HL-60/S4 treated with phorbol 12-myristate 13-acetate at 8.2 ng/mL for 4 days and 3 days (cell line): ENCODE data around the gene GOLGA5.
"Not testable (repeated sequence)": the region's sequence is repeated elsewhere in the genome, so short reads cannot be mapped to it uniquely, and the experiment has no call there.

Experiments used
- in situ Hi-C: fragments of 300-500 bp; cut with MboI; formaldehyde crosslinking; loops from 2 replicates; pipeline ENCODE4 v1.15.0; 2022; ENCODE audit warnings: low sequenced_read_pairs

GOLGA5 gene

DNA sequence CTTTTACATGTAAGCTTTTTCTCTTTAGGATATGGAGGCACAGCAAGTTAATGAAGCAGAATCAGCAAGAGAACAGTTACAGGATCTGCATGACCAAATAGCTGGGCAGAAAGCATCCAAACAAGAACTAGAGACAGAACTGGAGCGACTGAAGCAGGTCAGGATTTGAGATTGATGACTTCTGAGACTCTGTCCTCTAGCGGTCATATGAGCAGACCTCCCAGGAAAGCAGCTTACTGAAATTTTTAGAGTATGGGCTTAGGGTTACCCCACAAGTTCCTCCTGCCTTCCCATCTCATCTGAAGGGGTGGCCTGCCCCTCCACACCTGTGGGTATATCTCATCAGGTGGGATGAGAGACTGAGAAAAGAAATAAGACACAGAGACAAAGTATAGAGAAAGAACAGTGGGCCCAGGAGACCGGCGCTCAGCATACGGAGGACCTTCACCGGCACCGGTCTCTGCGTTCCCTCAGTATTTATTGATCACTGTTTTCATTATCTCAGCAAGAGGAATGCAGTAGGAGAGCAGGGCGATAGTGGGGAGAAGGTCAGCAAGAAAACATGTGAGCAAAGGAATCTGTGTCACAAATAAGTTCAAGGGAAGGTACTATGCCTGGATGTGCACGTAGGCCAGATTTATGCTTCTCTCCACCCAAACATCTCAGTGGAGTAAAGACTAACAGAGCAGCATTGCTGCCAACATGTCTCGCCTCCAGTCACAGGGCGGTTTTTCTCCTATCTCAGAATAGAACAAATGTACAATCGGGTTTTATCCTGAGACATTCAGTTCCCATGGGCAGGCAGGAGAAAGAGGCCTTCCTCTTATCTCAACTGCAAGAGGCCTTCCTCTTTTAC, 25.8 kb downstream of the GOLGA5 start:
- in situ Hi-C loops = not testable (repeated sequence)

DNA sequence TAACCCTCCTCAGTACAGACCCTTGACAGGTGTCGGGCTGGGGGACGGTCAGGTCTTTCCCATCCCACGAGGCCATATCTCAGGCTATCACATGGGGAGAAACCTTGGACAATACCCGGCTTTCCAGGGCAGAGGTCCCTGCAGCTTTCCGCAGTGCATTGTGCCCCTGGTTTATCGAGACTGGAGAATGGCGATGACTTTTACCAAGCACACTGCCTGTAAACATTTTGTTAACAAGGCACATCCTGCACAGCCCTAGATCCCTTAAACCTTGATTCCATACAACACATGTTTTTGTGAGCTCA, 26.4 kb downstream of the GOLGA5 start:
- in situ Hi-C loops = not testable (repeated sequence)

DNA sequence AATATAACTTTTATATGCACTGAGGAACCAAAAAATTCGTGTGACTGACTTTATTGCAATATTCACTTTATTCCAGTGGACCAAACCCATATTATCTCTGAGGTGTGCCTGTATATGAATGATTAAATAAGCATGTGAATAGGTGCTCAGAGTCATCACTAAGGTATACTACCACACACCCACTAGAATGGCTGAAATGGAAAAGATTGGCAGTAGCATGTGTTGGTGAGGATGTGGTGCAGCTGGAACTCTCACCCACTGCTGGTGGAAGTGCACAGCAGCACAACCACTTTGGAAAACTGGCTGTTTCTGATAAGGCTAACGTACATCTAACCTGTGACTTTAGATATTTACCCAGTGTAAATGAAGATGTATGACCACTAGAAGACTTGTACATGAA, 36.8 kb downstream of the GOLGA5 start:
- in situ Hi-C loops = no loop called here

DNA sequence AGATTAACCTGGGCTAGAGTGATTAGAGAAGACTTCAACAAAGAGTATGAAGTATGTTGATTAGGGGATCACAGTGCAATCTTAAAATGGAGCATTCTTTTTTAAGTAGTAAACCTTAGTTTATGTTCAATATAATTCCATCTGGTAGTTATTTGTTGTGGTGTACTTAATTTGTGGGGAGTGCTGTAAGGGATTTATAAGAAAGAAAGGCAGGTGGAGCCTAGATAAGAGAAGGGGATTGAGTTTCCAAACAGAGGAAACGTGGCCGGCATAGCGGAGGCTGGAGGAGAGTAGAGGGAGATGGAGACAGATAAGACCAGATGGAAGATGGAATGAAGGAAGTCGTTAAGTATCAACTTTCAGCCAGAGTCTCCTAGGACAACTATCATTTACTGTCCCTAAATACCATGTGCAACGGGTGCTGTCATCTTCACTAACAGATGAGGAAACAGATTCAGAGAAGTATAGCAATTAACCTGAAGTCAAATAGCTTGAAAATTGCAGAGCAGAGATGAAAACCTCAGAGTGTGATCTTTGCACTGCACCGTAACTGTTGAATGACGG, 38.1 kb downstream of the GOLGA5 start:
- in situ Hi-C loops = no loop called here

DNA sequence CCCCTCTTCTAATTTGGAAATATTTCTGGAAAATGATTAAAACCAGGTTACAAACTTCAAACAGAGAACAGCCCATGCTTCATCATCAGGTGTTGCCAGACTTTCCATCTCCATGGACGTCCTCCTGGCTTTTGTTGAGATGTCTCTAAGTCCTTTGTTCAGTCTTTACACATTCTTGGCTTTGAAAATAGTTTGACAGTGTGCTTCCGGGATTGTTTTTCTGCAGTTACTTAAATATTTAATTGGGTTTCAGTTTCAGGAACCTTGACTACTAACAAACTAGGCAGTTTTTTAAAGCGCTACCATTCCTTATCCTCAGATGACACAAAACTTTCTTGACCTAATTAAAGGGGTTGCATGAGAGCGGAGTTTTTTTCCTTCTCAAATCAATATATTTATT, 47.8 kb downstream of the GOLGA5 start:
- in situ Hi-C loops = no loop called here

DNA sequence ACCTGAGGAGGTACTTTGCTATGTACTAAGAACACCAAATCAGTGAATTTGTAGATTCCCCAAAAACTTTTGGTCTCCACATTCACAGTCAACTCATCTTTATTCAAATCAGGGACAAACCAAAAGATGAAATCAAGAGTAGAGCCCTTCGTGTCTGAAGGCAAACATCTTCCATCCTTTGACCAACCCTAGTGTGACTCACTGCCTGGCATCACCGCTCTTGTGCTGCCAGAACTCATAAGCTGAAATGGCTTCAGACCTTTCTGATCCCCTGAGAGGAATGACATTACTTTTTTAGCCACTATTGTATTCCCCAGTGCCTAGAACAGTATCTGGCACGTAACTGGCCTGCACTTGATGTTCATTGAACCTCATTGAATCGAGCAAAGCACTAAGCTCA, 50.1 kb downstream of the GOLGA5 start:
- in situ Hi-C loops = no loop called here

DNA sequence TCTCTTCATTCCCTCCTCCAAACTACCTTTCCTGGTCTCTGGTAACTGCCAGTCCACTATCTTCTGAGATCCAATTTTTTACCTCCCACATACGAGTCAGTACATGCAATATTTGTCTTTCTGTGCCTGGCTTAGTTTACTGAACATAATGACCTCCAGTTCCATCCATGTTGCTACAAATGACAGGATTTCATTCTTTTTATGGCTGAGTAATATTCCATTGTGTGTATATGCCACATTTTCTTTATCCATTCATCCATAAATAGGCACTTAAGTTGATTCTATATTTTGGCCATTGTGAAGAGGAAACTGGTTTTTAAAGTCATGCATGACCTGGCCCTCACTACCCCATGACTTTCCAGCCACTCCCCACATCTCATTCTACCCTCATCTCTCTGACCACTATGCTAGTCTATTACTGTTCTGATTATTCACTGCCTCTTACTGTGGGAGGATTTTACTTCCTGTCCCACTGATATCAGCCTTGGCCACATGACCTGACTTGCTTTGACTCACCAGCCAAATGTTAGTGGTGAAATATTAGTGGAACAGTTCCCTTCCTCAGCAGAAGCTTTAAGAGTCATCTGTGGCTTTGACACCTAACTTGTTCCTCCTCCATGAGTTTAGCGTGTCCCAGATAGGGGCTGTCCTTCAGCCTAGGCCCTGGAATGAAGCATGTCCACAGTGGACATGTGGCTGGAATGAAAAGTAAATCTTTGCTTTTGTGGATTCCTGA, 52.2 kb downstream of the GOLGA5 start:
- in situ Hi-C loops = no loop called here

DNA sequence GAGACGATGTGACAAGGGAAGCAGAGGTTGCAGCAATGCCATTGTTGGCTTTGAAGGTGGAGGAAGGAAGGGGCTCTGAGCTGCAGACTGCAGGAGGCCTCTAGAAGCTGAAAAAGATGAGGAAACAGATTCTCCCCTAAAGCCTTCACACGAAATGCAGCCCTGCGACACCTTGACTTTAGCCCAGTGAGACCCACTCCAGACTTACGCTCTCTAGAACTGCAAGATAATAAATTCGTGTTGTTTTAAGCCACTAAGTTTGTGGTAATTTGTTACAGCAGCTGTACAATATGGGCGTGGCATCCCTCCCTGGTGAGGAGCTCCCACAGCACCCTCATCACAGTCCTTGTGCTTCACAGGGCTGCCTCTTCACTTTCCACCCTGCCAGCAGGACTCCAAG, 53.2 kb downstream of the GOLGA5 start:
- in situ Hi-C loops = no loop called here

DNA sequence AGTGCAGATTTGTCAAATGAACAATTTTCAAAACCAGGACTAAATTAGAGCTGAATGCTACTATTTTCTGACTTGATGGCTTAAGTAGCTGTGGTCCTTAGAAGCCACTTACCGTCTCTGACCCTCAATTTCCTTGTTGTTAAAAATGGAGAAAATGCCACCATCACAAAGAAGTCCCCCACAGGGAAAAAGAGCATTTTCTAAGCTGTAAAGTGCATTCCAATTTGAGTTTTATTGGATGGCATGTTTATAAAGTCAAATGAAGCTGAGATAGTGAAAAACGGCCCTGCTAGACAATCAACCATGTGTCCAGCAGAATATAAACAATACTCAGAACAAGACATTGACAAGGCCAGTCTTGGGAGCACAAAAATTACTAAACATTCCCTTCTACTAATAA, 53.6 kb downstream of the GOLGA5 start:
- in situ Hi-C loops = no loop called here

DNA sequence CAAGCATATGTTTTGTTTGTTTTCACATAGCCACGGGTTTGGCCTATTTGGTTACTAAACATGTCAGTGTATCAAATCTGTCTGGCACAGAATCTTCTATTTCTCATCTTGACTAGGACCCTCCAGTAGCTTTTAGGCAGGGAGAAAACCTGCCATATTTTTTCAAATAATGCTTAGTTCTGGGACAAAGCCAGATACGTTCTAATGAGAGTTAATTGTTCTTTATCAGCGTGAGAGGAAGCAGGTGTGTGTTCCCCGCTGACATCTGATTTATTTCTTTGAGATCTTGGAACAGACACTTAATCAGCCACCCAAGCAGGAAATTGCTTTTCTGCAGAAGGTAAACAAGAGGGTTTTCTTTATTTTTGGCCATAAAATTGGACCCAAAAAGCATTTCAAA, 54.8 kb downstream of the GOLGA5 start:
- in situ Hi-C loops = no loop called here

DNA sequence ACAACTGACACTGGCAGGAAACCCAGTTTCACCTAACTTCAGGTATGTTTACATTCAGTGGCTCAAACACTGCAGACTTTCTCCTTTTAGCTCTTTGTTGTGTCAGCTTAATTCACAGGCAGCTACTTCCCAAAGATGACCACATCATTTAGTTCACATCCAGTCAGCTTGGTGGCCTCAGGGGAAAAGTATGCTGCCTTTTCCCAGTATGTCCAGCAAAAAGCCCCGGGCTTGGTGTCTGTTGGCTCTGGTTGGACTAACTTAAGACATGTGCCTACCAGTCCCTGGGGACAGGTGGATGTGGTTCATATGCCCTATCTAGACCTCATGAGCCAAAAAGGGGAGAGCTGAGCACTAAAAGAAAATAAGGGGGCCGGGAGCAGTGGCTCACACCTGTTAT, 56.4 kb downstream of the GOLGA5 start:
- in situ Hi-C loops = no loop called here

DNA sequence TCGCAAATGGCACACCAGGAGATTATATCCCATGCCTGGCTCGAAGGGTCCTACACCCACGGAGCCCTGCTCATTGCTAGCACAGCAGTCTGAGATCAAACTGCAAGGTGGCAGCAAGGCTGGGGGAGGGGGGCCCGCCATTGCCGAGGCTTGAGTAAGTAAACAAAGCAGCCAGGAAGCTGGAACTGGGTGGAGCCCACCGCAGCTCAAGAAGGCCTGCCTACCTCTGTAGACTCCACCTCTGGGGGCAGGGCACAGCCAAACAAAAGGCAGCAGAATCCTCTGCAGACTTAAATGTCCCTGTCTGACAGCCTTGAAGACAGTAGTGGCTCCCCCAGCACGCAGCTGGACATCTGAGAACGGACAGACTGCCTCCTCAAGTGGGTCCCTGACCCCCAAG, 59.0 kb downstream of the GOLGA5 start:
- in situ Hi-C loops = not testable (repeated sequence)

DNA sequence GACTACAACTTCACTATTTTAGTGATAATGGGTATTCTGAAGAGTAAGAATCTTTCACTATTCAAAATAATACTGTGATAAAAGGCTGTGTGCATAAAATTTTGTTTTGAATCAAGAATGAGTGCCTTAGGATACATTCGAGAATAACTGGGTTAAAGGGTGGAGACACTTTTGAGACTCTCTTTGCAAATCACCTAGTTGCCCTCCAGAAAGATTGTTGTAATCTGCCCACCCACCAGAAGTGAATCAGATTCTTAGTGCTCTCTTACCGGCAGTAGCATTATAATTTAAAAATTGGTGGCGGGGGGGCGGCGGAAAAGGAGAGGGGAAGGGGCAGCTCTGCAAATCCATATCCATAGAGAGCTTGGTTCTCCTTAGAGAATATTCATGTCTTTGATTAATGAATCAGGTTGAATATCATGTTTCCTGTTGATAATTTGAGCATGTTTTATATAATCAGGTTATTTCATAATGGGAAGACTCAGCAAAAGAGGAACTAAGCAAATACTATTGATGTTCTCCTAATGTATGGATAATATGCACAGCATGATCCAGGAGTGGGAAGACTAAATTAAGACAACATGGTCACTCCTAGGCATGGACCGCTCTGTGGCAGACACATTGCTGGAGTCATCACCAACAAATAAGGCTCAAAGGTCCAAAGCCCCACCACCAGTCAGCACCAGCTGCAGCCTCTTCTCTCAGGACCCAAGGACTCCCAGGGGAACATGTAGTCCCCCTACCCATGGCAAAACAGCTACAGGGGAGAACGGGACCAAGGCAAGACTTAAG, 66.1 kb downstream of the GOLGA5 start:
- in situ Hi-C loops = no loop called here

DNA sequence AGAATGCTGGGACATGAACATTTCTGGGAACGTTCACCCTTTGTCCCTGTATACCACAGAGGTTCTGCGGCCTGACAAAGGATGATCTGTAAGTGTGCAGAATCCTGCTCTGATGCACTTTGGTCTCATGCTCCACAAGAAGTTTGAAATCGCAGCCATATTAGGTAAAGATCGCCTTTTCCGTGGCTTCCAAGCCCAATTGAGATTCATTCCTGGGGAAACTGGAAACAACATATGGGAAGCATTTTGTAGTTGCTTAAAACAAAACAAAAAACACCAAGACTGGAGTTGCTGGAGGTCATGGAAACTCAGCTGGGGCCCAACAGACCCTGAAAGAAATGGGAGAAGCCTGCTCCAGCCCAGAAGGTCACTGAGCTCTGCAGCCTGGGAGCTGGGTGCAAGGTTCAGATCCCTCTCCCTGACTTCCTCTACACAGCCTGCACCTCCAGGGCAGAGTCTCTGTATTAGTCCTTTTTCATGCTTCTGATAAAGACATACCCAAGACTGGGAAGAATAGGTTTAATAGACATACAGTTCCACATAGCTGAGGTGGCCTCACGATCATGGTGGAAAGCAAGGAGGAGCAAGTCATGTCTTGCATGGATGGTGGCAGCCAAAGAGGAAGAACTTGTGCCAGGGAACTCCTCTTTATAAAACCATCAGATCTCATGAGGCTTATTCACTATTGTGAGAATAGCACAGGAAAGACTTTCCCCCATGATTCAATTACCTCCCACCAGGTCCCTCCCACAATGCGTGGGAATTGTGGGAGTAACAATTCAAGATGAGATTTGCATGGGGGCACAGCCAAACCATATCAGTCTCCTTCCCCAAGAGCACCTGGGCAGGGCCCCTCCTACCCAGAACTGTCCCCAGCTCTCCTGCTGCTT, 68.0 kb downstream of the GOLGA5 start:
- in situ Hi-C loops = no loop called here

DNA sequence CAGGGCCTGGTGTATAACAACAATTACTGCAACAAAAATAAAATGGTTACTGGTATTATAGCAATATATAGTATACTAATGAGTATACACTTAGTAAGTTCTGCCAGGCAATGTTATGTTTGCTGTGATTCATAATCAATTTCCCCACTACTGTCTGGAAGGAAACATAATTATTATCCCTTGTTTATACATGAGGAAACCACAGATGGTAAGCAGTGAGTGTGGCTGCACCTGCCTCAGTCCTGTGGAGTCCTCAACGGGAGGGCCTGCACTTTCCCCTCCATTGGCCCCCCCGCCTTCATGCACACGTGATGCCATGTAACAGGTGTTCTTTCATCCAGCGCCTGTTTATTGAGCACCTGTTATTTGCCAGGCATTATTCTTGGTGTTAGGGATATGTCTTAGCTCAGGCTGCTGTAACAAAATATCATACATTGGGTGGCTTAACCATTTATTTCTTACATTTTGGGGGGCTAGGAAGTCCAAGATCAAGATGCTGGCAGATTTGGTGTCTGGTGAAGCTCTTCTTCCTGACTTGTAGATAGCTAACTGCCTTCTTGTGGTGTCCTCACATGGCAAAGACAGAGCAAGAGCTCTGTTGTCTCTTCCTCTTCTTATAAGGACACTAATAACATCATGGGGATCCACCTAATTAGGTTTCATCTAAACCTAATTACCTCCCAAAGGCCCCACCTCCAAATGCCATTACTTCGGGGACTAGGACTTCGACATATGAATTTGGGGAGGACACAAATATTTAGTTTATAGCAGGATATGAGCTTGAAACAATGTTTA, 69.4 kb downstream of the GOLGA5 start:
- in situ Hi-C loops = no loop called here

DNA sequence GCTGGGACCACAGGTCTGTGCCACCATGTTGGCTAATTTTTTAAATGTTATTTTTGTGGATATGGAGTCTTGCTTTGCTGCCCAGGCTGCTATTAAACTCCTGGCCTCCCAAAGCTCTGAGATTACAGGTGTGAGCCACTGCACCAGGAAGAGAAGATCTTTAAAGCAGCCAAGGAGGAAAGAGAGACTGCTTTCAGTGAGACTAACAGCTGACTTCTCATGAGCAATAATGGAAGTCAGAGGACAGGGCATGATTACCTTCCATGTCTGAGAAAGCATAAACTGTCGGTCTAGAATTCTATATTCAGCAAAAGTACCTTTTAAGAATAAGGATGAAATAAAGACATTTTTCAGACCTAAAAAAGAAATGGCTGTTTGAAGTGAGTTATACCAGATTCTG, 71.6 kb downstream of the GOLGA5 start:
- in situ Hi-C loops = no loop called here

DNA sequence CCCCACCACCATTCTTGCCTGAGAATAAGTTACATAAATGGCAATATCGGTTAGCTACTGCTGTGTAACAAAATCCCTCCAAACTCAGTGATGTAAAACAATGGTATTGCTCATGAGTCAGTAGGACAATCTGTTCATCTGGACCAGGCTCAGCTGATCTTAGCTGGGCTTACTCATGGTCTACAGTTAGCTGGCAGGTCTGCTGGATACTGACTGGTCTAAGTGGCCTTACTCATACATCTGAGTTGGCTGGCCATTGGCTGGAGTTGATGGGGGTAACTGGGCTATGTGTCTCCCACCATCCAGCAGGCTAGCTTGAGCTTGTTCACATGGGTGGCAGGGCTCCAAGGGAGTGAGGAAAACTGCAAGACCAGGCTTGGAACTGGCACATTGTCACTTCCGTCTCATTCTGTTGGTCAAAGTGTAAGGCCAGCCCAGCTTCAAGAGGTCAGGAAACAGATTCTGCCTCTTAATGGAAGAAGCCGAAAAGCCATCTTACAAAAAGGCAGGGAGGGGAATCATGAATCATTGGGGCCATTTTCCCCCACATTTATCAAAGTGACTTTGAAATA, 72.2 kb downstream of the GOLGA5 start:
- in situ Hi-C loops = no loop called here

DNA sequence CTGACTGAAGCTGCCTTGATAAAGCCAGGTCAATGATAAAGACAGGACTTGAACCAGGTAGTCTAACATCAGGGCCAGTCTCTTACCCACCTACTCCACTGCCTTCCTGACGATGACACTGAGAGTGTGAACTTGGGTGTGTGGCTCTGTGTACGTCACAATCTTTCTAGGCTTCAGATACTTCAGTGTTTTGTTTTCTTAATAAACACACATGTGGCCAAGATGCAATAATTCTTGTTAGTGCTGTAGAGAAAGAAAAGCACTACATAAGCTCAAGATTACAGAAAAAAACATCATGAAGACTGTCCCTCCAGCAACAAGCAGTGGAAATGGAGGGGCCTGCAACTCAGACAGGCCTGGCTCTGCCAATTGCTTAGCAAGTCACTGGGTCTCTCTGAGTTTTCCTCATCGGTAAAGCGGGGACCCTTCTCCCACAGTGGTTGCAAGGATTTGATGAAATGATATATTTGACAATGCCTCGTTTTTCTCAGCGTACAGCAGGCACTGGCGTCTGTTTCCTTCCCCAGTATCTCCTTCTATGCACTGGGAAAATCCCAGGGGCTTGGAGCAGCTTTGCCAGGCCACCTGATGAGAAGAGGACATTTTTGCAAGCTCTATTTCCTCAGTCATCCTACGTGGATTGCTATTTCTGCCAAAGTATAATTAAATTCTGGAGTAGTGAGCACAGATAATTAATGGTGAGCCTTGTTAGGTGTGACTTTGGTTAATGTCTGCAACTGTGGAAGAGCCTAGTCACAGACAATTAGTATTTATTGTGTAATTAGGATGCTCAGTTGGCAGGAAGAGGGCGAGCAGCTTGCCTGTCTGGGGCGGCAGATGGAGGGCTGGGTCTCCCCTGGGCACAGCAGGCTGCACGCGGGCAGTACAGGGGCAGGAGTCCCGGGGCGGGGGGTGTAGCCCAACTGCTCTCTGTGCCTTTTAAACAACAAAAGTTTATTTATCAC, 73.1 kb downstream of the GOLGA5 start:
- in situ Hi-C loops = no loop called here
